K562 (cell line): Measurements from ENCODE around the gene CDCA4. TPM values are rescaled to one million over a fixed set of nuclear protein-coding genes. Genes with fewer than 3 reads are reported as not detected.

Experiments used
- ATAC-seq: fragments of 200-7000 bp; cut with Tn5 transposase; 3 replicates; pipeline ENCODE4 v1.9.1; 2020; ENCODE audit warnings: moderate library complexity
- BruUV-seq: library from RNA; stranded (reverse); fragments of 400-500 nt; replicated peaks from 2 replicates; lab custom pipeline; 2021; lab: Mats Ljungman, UMichigan
- CTCF ChIA-PET: fragments of 300-600 bp; formaldehyde crosslinking; extraction: SDS; loops from one replicate; lab custom pipeline; 2021; ENCODE audit warnings: low intra/inter-chr PET ratio; lab: Yijun Ruan, JAX
- POLR2A ChIA-PET: fragments of 300-600, 350-650 bp; sonication (Branson Sonifier 250); formaldehyde crosslinking; extraction: SDS; loops from one replicate; lab custom pipeline; 2021; ENCODE audit warnings: antibody characterized with exemption, inconsistent platforms; lab: Yijun Ruan, JAX
- DNase-seq, 4 experiments: peaks; one replicate each; pipeline versions ENCODE4 v3.0.0 to v3.0.0-alpha.2; 2011 to 2018; ENCODE audit warnings: low spot score in 3 of 4, mixed read lengths in 3 of 4; ENCODE audit errors: extremely low read depth in 1 of 4
- FAIRE-seq: peaks from 2 replicates; lab custom pipeline; 2011; peaks lifted over from hg19 to GRCh38; lab: Jason Lieb, UNC
- H2AFZ ChIP-seq: 2 replicates; pipeline ENCODE4 v1.6.0; 2011; ENCODE audit warnings: low read depth, low read length, control low read depth, inconsistent platforms
- H3K27ac ChIP-seq: fragments of 200-600 bp; 3 replicates; pipeline ENCODE4 v1.8.0; 2011; ENCODE audit warnings: low read depth, mild to moderate bottlenecking, control low read depth, inconsistent platforms, low read length, moderate library complexity, mixed read lengths; ENCODE audit errors: extremely low read depth
- H3K27me3 ChIP-seq, 2 experiments: fragments of 300-600 bp in 1 of 2; 2 replicates in 1 of 2; 3 replicates in 1 of 2; pipeline versions ENCODE4 v1.6.0 to v1.8.0; 2011; ENCODE audit warnings: inconsistent platforms in 2 of 2, low read length in 2 of 2, mild to moderate bottlenecking in 1 of 2, mixed read lengths in 1 of 2, moderate library complexity in 1 of 2; ENCODE audit not compliant: control insufficient read depth in 2 of 2, insufficient read depth in 2 of 2
- H3K36me3 ChIP-seq: fragments of 300-600 bp; 3 replicates; pipeline ENCODE4 v1.8.0; 2011; ENCODE audit warnings: mild to moderate bottlenecking, low read length, inconsistent platforms; ENCODE audit not compliant: control insufficient read depth, insufficient read depth
- H3K4me1 ChIP-seq, 2 experiments: fragments of 200-600 bp in 1 of 2; replicated peaks in 1 of 2; 2 replicates in 1 of 2; 3 replicates in 1 of 2; pipeline versions ENCODE4 v1.5.1 to v1.8.0; 2011; ENCODE audit warnings: inconsistent platforms in 2 of 2, low read length in 2 of 2, mild to moderate bottlenecking in 1 of 2, mixed read lengths in 1 of 2, moderate library complexity in 1 of 2; ENCODE audit not compliant: control insufficient read depth in 2 of 2, insufficient read depth in 2 of 2
- H3K4me2 ChIP-seq: 2 replicates; pipeline ENCODE4 v1.6.1; 2011; ENCODE audit warnings: low read length, control low read depth, inconsistent platforms, mixed read lengths; ENCODE audit not compliant: insufficient read depth
- H3K4me3 ChIP-seq: fragments of 200-600 bp; sonication (generic), shearing (Covaris generic); 2 replicates; pipeline ENCODE4 v1.5.1; 2016; ENCODE audit warnings: control low read depth, inconsistent platforms
- H3K79me2 ChIP-seq: fragments of 200-600 bp; 3 replicates; pipeline ENCODE4 v1.8.0; 2011; ENCODE audit warnings: low read length, inconsistent platforms; ENCODE audit not compliant: control insufficient read depth, insufficient read depth
- H3K9ac ChIP-seq, 2 experiments: 2 replicates each; pipeline versions ENCODE4 v1.6.0 to v1.6.1; 2011; ENCODE audit warnings: low read depth in 2 of 2, low read length in 2 of 2, control low read depth in 1 of 2, inconsistent platforms in 1 of 2, mild to moderate bottlenecking in 1 of 2, mixed read lengths in 1 of 2; ENCODE audit not compliant: insufficient read depth in 1 of 2
- H3K9me1 ChIP-seq: one replicate; pipeline ENCODE4 v1.6.0; 2011; ENCODE audit warnings: inconsistent platforms, mild to moderate bottlenecking, low read length, moderate library complexity; ENCODE audit not compliant: control insufficient read depth, insufficient read depth
- H3K9me3 ChIP-seq: replicated peaks from 2 replicates; pipeline ENCODE4 v1.5.1; 2011; ENCODE audit warnings: low read depth, low read length, inconsistent platforms; ENCODE audit not compliant: control insufficient read depth, insufficient read depth
- H4K20me1 ChIP-seq: replicated peaks from 2 replicates; pipeline ENCODE4 v1.6.1; 2011; ENCODE audit warnings: low read length, inconsistent platforms, mixed read lengths; ENCODE audit not compliant: control insufficient read depth, insufficient read depth
- CBX5 ChIP-seq: IDR thresholded peaks from 2 replicates; pipeline ENCODE4 v1.6.1; 2014; ENCODE audit warnings: low read depth, borderline replicate concordance
- CEBPG ChIP-seq, 3 experiments: fragments of 200-800 bp in 1 of 3; sonication (Bioruptor generic) in 1 of 3; sonication (generic) in 1 of 3; formaldehyde crosslinking in 1 of 3; IDR thresholded peaks in 2 of 3; conservative IDR thresholded peaks in 1 of 3; 2 replicates each; pipeline versions ENCODE4 v1.6.1 to v1.8.0; 2016 to 2022; ENCODE audit warnings: missing compliant biosample characterization in 2 of 3, missing genetic modification characterization in 2 of 3, mild to moderate bottlenecking in 1 of 3, missing genetic modification reagents in 1 of 3
- CREBBP ChIP-seq: IDR thresholded peaks from one replicate; pipeline ENCODE4 v1.6.1; 2012; ENCODE audit warnings: low read depth, mild to moderate bottlenecking, control low read depth, inconsistent platforms, low read length
- CTCF ChIP-seq, 3 experiments: IDR thresholded peaks in 2 of 3; conservative IDR thresholded peaks in 1 of 3; 2 replicates each; pipeline ENCODE4 v1.5.1; 2011 to 2012; ENCODE audit warnings: low read length in 3 of 3, mild to moderate bottlenecking in 3 of 3, control low read depth in 2 of 3, improper control_type of control experiment in 1 of 3, inconsistent platforms in 1 of 3, low read depth in 1 of 3, mixed read lengths in 1 of 3, moderate library complexity in 1 of 3; ENCODE audit not compliant: insufficient read depth in 2 of 3
- ESRRB ChIP-seq: fragments of 250-450 bp; sonication (Bioruptor Pico); IDR thresholded peaks from 2 replicates; pipeline ENCODE4 v1.5.0; 2020; ENCODE audit warnings: mild to moderate bottlenecking, moderate library complexity, borderline replicate concordance
- NFIC ChIP-seq: fragments of 450-650 bp; IDR thresholded peaks from 2 replicates; pipeline ENCODE4 v1.6.1; 2017; ENCODE audit warnings: mild to moderate bottlenecking, inconsistent platforms
- PHF8 ChIP-seq: fragments of 200-600 bp; sonication (generic); IDR thresholded peaks from 2 replicates; pipeline ENCODE4 v1.6.1; 2012; ENCODE audit warnings: mixed run types, mild to moderate bottlenecking, inconsistent platforms, low read length, moderate library complexity, borderline replicate concordance
- POU5F1 ChIP-seq: fragments of 150-350 bp; IDR thresholded peaks from 2 replicates; pipeline ENCODE4 v1.6.1; 2014; ENCODE audit warnings: borderline replicate concordance, low read length, low read depth, mild to moderate bottlenecking; ENCODE audit not compliant: partially characterized antibody
- VEZF1 ChIP-seq: fragments of 200-800 bp; sonication (Bioruptor generic); IDR thresholded peaks from 2 replicates; pipeline ENCODE4 v1.6.1; 2017; ENCODE audit warnings: missing genetic modification characterization, missing compliant biosample characterization
- ZBED1 ChIP-seq: IDR thresholded peaks from 2 replicates; pipeline ENCODE4 v1.6.1; 2014
- ZNF583 ChIP-seq: fragments of 250-450 bp; sonication (Bioruptor Pico); IDR thresholded peaks from 2 replicates; pipeline ENCODE4 v1.4.0; 2020
- ZNF79 ChIP-seq: fragments of 250-450 bp; sonication (Bioruptor Pico); IDR thresholded peaks from 2 replicates; pipeline ENCODE4 v1.4.0; 2020; ENCODE audit warnings: low read depth, mild to moderate bottlenecking, moderate library complexity
- ZNF830 ChIP-seq: fragments of 250-450 bp; sonication (Bioruptor Pico); IDR thresholded peaks from 2 replicates; pipeline ENCODE4 v1.5.0; 2021; ENCODE audit warnings: mild to moderate bottlenecking
- WGBS: fragments of 100-300 bp; shearing (Covaris generic); methylation state at CpG from one replicate; pipeline ENCODE4 v1.1.6; 2016; ENCODE audit warnings: low coverage, mixed read lengths; ENCODE audit not compliant: insufficient coverage; ENCODE audit errors: missing lambda C conversion rate; 5-methylcytosine and 5-hydroxymethylcytosine counted together
- in situ Hi-C: fragments of 300-500 bp; cut with MboI; formaldehyde crosslinking; loops from 4 replicates; pipeline ENCODE4 v1.15.0; 2018; ENCODE audit warnings: inconsistent platforms, mixed read lengths
- intact Hi-C: fragments of 100-400 bp; cut with micrococcal nuclease; formaldehyde crosslinking; loops from 2 replicates; pipeline ENCODE4 v1.14.2; 2022
- polyA plus RNA-seq, 8 experiments: library from polyadenylated mRNA; depleted of rRNA in 4 of 8; stranded (reverse) in 5 of 8; unstranded in 3 of 8; fragments of >200 nt; fragmentation: Nextera tagmentation in 2 of 8; fragmentation: Illumina TruSeq in 1 of 8; extraction: Ambion mirVana in 2 of 8; extraction: Trizol in 1 of 8; gene quantifications; 2 replicates each; pipeline versions ENCODE4 v1.2.1 to v1.2.3, GENCODE V29; 2011 to 2014; ENCODE audit warnings: inconsistent platforms in 1 of 8, missing spikeins in 1 of 8
- total RNA-seq, 7 experiments: library from RNA; depleted of rRNA in 6 of 7; stranded (reverse); fragments of >200 nt in 6 of 7; fragmentation: Illumina TruSeq in 2 of 7; extraction: Trizol in 2 of 7; gene quantifications; 2 replicates each; pipeline versions ENCODE4 v1.2.1 to v1.2.3, GENCODE V29; 2011 to 2021; ENCODE audit warnings: low replicate concordance in 1 of 7

The CDCA4 gene
- total and polyA plus RNA-seq, 9 of the 15 experiments (the other 6 are each of a cell fraction or from before 2014, with no cell fraction given): 6.6 to 44.2 (median 23.0) TPM

- TF ChIP-seq CEBPG (CRISPR knock-in tag; IDR thresholded peaks at IDR 0.05) (no peak), CEBPG (tag; conservative IDR thresholded peaks at IDR 0.05 in 1 of 2, IDR thresholded peaks at IDR 0.05 in 1 of 2) (no peak), ZBED1 (no peak), ESRRB (CRISPR knock-in tag) (no peak), ZNF583 (CRISPR knock-in tag) (no peak), CBX5 (no peak), ZNF830 (CRISPR knock-in tag) (no peak), PHF8 (no peak), CREBBP (no peak)
These were observed 41.2 kb upstream of the CDCA4 start (continued) for GRCh38 chr14:105062048-105062433.

- Histone ChIP-seq H3K4me1 (peaks cover 0 to 51% of the 10 kb centered on the region in 2 experiments; a peak in 3 of 5 replicates), H3K9me1 (no peaks in the 10 kb centered on the region), H4K20me1 (no peaks in the 10 kb centered on the region), H2AFZ (no peak overlapping the region), H3K9me3 (no peaks in the 10 kb centered on the region), H3K79me2 (no peaks in the 10 kb centered on the region), H3K27ac (no peak overlapping the region), H3K4me2 (no peak overlapping the region), H3K9ac (peak overlapping the region in 1 of 2 experiments; percentile 45; a peak in 2 of 4 replicates), H3K36me3 (no peaks in the 10 kb centered on the region), H3K27me3 (peaks cover 0 to 6% of the 10 kb centered on the region in 2 experiments; a peak in 3 of 5 replicates), H3K4me3 (no peak overlapping the region)
- ATAC-seq (peak; percentile 21; the same call in 1 of the 3 replicates), DNase-seq (peak in 2 of 4 experiments; percentile 61), FAIRE-seq (no peak)
- POLR2A ChIA-PET: interaction anchor here (3.5 kb wide), 1 partner anchor 12 kb away, joined by 12 read pairs; no protein-coding TSS in a partner anchor
- in situ Hi-C loops (no loop called here), intact Hi-C loops (no loop called here)
- CTCF ChIA-PET: no interaction called here
- no peak for TF ChIP-seq POU5F1
- no peak for TF ChIP-seq ZNF79 (CRISPR knock-in tag)
- peak; percentile 73 for TF ChIP-seq NFIC
- TF ChIP-seq VEZF1: peak; percentile 78
- TF ChIP-seq CTCF (IDR thresholded peaks at IDR 0.05 in 2 of 3, conservative IDR thresholded peaks at IDR 0.05 in 1 of 3; ENCODE audit: insufficient read depth in 2 of 3, low read depth in 1 of 3, low read length in 3 of 3): no peak
- 18% methylated on average over 8 of the region's 13 CpGs for WGBS
- no TSS peak for BruUV-seq
These were observed 40.7 kb upstream of the CDCA4 start for GRCh38 chr14:105061428-105062047.
